Measurements from ENCODE around the gene SLC37A2. TPM values are rescaled to one million over a fixed set of nuclear protein-coding genes. Genes with fewer than 3 reads are reported as not detected.

SLC37A2 gene
- total and polyA plus RNA-seq, 2 of the 4 experiments (the other 2 are of a cell fraction) = 0.72 to 1.1 TPM

DNA sequence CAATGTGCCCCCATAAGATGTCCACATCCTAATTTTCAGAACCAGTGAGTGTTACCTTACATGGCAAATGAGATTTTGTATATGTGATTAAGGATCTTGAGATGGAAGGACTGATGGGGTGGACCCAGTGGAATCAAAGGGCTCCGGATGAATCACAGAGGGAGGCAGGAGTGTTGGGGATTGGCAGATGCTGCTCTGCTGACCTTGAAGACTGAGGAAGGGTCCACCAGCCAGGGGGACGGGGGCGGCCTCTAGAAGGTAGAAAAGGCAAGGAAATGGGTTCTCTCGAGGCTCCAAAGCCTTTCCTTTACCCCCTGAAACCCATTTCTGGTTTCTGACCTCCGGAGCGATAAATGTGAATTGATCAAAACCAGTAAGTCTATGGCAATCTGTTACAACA is 29.6 kb downstream of the SLC37A2 start (continued):
- TF ChIP-seq MAZ (IDR thresholded peaks at IDR 0.05; ENCODE audit: borderline replicate concordance, low read depth, low read length) = no peak

DNA sequence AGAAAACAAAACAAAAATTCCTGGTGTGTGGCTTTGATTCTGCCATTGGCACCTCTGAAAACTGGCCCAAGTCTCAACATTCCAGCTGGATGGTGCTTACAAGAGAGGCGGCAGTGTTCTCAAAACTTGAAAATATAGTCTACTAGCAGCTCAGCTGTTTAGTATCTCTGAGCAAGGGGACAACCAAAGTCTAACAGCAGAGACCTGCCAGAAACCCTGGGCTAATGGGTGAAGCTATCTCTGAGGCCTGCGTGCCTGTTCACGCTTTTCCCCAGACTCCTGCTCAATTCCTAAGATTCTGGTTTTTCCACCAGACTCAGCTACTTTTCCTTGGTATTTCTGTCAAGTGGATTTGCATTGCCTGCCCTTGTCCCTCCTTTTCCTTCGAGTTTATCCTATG is 30.4 kb downstream of the SLC37A2 start:
- no peaks in the 10 kb centered on the region for H4K20me1 ChIP-seq (ENCODE audit: insufficient read depth, low read length)
- H3K27ac ChIP-seq (ENCODE audit: insufficient read depth, low read length) = no peak overlapping the region
- H3K4ac ChIP-seq (ENCODE audit: low read depth, low read length) = no peak overlapping the region
- DNase-seq (no peak), ATAC-seq (ENCODE audit: low read depth) (no peak)
- no peak overlapping the region for H4K5ac ChIP-seq (ENCODE audit: low read depth, low read length)
- H4K91ac ChIP-seq (ENCODE audit: insufficient read depth, low read depth, low read length) = no peak overlapping the region
- in situ Hi-C loops (cut with MboI; ENCODE audit: low sequenced_read_pairs) (loop anchor here (5.0 kb wide), 1 partner anchor 314 kb away; no protein-coding TSS in a partner anchor), dilution Hi-C loops (cut with HindIII; ENCODE audit: low sequenced_read_pairs, unreplicated experiment) (no loop called here), intact Hi-C loops (cut with micrococcal nuclease) (loop anchor here (1.0 kb wide), 1 partner anchor 17 kb away; no protein-coding TSS in a partner anchor)
- H2AFZ ChIP-seq (replicated peaks; ENCODE audit: low read length, poor library complexity) = no peak overlapping the region
- H4K8ac ChIP-seq (ENCODE audit: low read depth in 2 of 2, low read length in 2 of 2) = no peak overlapping the region
- H3K4me3 ChIP-seq (ENCODE audit: insufficient read depth, low read depth, low read length) = no peak overlapping the region
- H3K18ac ChIP-seq (ENCODE audit: low read depth, low read length) = no peak overlapping the region
- peaks cover 10% of the 10 kb centered on the region for H3K4me1 ChIP-seq (ENCODE audit: control insufficient read depth, insufficient read depth, low read length)
- no peak overlapping the region for H2BK5ac ChIP-seq (ENCODE audit: low read depth, low read length, poor library complexity, severe bottlenecking)
- ChIA-PET CTCF (interaction anchor here (4.3 kb wide), 1 partner anchor 48 kb away, joined by 34 read pairs; no protein-coding TSS in a partner anchor), POLR2A (ENCODE audit: unreplicated experiment) (no interaction called here)
- peaks cover 12% of the 10 kb centered on the region for H3K9me1 ChIP-seq (ENCODE audit: insufficient read depth, low read length)
- no peak overlapping the region for H3K9ac ChIP-seq (ENCODE audit: low read depth, low read length)
- H2BK15ac ChIP-seq (ENCODE audit: low read depth, low read length) = no peak overlapping the region
- no peaks in the 10 kb centered on the region for H3K9me3 ChIP-seq (ENCODE audit: control insufficient read depth, insufficient read depth, low read length)
- H3K27me3 ChIP-seq (ENCODE audit: control insufficient read depth, insufficient read depth, low read length) = no peaks in the 10 kb centered on the region
- no peaks in the 10 kb centered on the region; a peak in 1 of 4 replicates for H3K79me1 ChIP-seq (ENCODE audit: low read depth in 1 of 2, low read length in 2 of 2)
- H2AK5ac ChIP-seq (ENCODE audit: low read depth, low read length) = no peak overlapping the region
- peaks cover 8% of the 10 kb centered on the region for H3K36me3 ChIP-seq (ENCODE audit: control insufficient read depth, insufficient read depth, low read length)
- BruUV-seq (replicated peaks) = no TSS peak
- H2BK20ac ChIP-seq (ENCODE audit: low read depth, low read length) = no peak overlapping the region
- H3K14ac ChIP-seq (replicated peaks; ENCODE audit: low read depth, low read length) = no peak overlapping the region
- H3K56ac ChIP-seq (ENCODE audit: extremely low read depth, insufficient read depth, low read length) = no peak overlapping the region
- TF ChIP-seq CEBPB (IDR thresholded peaks at IDR 0.05; ENCODE audit: low read depth, low read length) = no peak
- no peak overlapping the region for H2BK120ac ChIP-seq (ENCODE audit: low read depth, low read length)
- 66% methylated on average over 3 of the region's 4 CpGs; no CpG with 5 or more reads in 1 of the 2 experiments for WGBS, 2 experiments (ENCODE audit: extremely low coverage in 2 of 2, insufficient read length in 1 of 2)
- H3K4me2 ChIP-seq (ENCODE audit: low read depth, low read length) = no peak overlapping the region
- no peak overlapping the region for H2AK9ac ChIP-seq (replicated peaks; ENCODE audit: low read depth, low read length, poor library complexity)
- H3K23ac ChIP-seq (ENCODE audit: low read depth, low read length) = no peak overlapping the region

Data from IMR-90 (cell line).